SU-DHL-6 (cell line): ENCODE measurements around the gene NEFH.

Experiments used
- EZH2phosphoT487 ChIP-seq: fragments of 200-600 bp; sonication (generic), shearing (Covaris generic); conservative IDR thresholded peaks from 2 replicates; pipeline ENCODE4 v1.6.1; 2018; ENCODE audit warnings: mild to moderate bottlenecking, antibody characterized with exemption, low read length, moderate library complexity, mixed read lengths
- TF ChIP-seq, protein P1 (sequence below): fragments of 200-600 bp; sonication (generic); IDR thresholded peaks from one replicate; pipeline ENCODE4 v1.5.1; 2017; ENCODE audit warnings: antibody characterized with exemption, mild to moderate bottlenecking, low read length, moderate library complexity; ENCODE audit not compliant: insufficient read depth, poor library complexity, severe bottlenecking

DNA sequence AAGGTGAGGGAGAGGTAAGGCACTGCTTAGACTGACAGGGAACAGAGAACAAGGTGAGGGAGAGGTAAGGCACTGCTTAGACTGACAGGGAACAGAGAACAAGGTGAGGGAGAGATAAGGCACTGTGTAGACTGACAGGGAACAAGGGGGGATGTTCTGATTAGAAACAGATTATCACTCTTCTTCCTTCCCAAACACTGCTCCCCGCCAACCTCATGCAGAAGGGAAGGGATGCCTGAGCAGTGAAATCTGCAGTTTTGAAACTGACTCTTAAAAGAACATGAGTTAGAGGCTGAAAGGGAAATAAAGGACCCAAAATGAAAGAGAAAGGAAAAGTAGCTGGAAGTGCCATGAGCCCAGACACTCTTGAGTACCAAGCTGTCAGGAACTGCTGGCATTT is 29.8 kb downstream of the NEFH start:
- TF ChIP-seq, protein P1, sequence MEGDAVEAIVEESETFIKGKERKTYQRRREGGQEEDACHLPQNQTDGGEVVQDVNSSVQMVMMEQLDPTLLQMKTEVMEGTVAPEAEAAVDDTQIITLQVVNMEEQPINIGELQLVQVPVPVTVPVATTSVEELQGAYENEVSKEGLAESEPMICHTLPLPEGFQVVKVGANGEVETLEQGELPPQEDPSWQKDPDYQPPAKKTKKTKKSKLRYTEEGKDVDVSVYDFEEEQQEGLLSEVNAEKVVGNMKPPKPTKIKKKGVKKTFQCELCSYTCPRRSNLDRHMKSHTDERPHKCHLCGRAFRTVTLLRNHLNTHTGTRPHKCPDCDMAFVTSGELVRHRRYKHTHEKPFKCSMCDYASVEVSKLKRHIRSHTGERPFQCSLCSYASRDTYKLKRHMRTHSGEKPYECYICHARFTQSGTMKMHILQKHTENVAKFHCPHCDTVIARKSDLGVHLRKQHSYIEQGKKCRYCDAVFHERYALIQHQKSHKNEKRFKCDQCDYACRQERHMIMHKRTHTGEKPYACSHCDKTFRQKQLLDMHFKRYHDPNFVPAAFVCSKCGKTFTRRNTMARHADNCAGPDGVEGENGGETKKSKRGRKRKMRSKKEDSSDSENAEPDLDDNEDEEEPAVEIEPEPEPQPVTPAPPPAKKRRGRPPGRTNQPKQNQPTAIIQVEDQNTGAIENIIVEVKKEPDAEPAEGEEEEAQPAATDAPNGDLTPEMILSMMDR = no peak
- no peak for TF ChIP-seq EZH2phosphoT487
